Chondrocyte (in vitro differentiated cells): ENCODE results near the gene ESR1. TPM values are rescaled to one million over a fixed set of nuclear protein-coding genes. Genes with fewer than 3 reads are reported as not detected.

Source experiments
- DNase-seq: peaks from one replicate; pipeline ENCODE4 v3.0.0; 2021; ENCODE audit warnings: mixed read lengths, low spot score
- H3K27ac Mint-ChIP-seq: one replicate; pipeline ENCODE4 v1.8.0; 2021; ENCODE audit warnings: mild to moderate bottlenecking, moderate library complexity, mixed read lengths; ENCODE audit not compliant: unreplicated experiment
- H3K27me3 Mint-ChIP-seq: 2 replicates; pipeline ENCODE4 v1.8.0; 2021; ENCODE audit warnings: low read depth, mixed read lengths
- H3K36me3 Mint-ChIP-seq: 2 replicates; pipeline ENCODE4 v1.8.0; 2021; ENCODE audit warnings: low read depth, mixed read lengths
- H3K4me1 Mint-ChIP-seq: 2 replicates; pipeline ENCODE4 v1.8.0; 2021; ENCODE audit warnings: low read depth, mild to moderate bottlenecking, mixed read lengths
- H3K4me3 Mint-ChIP-seq: one replicate; pipeline ENCODE4 v1.8.0; 2021; ENCODE audit warnings: mild to moderate bottlenecking, moderate library complexity, mixed read lengths; ENCODE audit not compliant: unreplicated experiment
- H3K9me3 Mint-ChIP-seq: 2 replicates; pipeline ENCODE4 v1.8.0; 2021; ENCODE audit warnings: low read depth, mixed read lengths
- CTCF ChIP-seq: fragments of 200-600 bp; sonication (generic); IDR thresholded peaks from 2 replicates; pipeline ENCODE4 v1.5.0; 2021; ENCODE audit warnings: antibody characterized with exemption, mild to moderate bottlenecking, moderate library complexity
- total RNA-seq: library from RNA; stranded (reverse); gene quantifications from 3 replicates; pipeline ENCODE4 v1.2.1, GENCODE V29; 2021

The ESR1 gene
- total RNA-seq, 1 donor from 2014 or later: not detected

DNA sequence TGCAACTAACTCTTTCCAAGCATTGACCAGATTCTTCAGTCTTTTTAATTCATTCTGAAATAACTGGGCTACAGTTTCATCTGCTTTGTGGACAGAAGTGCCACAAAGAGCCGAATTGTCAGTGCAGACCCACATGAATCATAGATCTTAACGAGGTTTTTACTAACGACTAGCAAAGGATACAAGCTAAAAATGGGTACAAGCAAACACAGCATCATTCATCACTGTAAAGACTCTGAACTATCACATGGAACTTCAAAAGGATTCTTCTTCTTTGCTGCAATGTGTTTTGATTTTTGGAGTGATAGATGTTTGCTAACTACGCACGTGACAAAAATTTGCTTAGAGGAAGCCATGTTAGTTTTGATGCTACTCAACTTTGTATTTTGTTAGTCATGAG is 227.1 kb downstream of the ESR1 start:
- H3K9me3 Mint-ChIP-seq: peaks cover 15% of the 10 kb centered on the region
- no peaks in the 10 kb centered on the region for H3K4me1 Mint-ChIP-seq
- DNase-seq: no peak
- TF ChIP-seq CTCF: no peak
- no peaks in the 10 kb centered on the region for H3K36me3 Mint-ChIP-seq
- no peak overlapping the region for H3K4me3 Mint-ChIP-seq
- H3K27me3 Mint-ChIP-seq: no peaks in the 10 kb centered on the region
- no peak overlapping the region for H3K27ac Mint-ChIP-seq

DNA sequence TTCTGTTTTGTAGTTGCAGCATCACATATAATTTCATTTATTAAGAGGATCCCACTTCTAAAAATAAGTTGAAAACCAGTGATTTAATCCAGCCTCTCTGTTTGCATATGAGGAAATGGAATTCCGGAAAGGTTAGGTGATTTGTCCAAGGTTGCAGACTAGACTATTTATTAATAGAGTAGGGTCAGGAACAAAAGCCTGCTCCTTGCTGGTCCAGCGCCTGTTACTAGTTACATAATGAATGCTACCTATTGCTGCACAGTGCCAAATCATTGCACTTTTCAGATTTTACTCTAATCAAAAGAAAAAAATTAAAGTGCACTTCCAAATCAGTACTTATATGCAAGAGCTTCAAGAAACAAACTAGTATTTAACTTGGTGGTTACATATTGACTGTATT is 238.6 kb downstream of the ESR1 start:
- no peaks in the 10 kb centered on the region for H3K4me1 Mint-ChIP-seq
- no peak for DNase-seq
- H3K4me3 Mint-ChIP-seq: no peak overlapping the region
- no peak overlapping the region for H3K27ac Mint-ChIP-seq
- peaks cover 22% of the 10 kb centered on the region for H3K27me3 Mint-ChIP-seq
- no peaks in the 10 kb centered on the region for H3K36me3 Mint-ChIP-seq
- H3K9me3 Mint-ChIP-seq: peaks cover 7% of the 10 kb centered on the region
- TF ChIP-seq CTCF: no peak

DNA sequence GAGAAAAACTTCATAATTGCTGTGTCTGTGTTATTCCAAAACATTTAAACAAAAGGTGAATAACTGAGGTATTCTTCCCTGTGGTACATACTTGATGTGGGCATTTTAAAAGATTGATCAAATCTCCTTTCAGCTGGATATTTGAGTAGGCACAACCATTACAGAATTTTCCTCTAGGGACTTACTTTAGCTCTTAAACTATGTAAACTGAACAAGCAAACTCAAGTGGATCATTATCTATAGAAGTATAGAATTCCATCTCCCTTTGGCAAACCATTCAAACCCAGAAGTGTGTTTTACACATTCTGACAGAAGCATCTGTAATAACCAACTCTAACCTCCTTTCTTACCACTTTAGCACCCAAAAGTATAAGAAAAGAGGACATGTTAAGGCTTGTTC is 241.4 kb downstream of the ESR1 start:
- TF ChIP-seq CTCF: no peak
- no peaks in the 10 kb centered on the region for H3K36me3 Mint-ChIP-seq
- H3K27ac Mint-ChIP-seq: no peak overlapping the region
- H3K4me3 Mint-ChIP-seq: no peak overlapping the region
- H3K27me3 Mint-ChIP-seq: peaks cover 26% of the 10 kb centered on the region
- no peaks in the 10 kb centered on the region for H3K4me1 Mint-ChIP-seq
- H3K9me3 Mint-ChIP-seq: no peaks in the 10 kb centered on the region
- DNase-seq: no peak

DNA sequence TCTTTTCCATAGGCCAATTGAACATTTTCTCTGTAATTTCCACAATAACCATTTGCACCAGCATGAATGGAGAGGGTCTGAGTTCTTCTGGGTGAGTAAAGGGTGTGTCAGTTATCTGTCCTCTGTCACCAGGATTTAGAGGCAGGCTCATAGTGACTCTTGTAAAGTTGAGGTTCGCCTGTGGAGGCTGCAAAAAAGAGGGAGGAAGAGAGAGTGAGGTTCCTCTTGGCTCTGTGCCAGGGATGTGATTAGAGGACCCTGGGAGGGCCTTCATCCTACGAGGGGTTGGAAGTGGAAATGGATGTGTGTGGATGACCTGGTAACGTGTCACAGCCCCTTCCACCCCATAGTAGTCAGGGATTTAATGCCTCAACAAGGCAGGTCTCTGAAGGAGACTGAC is 242.0 kb downstream of the ESR1 start:
- Mint-ChIP-seq H3K36me3 (no peaks in the 10 kb centered on the region), H3K4me3 (no peak overlapping the region), H3K9me3 (no peaks in the 10 kb centered on the region), H3K4me1 (no peaks in the 10 kb centered on the region), H3K27me3 (peaks cover 26% of the 10 kb centered on the region), H3K27ac (no peak overlapping the region)
- DNase-seq: no peak
- no peak for TF ChIP-seq CTCF

DNA sequence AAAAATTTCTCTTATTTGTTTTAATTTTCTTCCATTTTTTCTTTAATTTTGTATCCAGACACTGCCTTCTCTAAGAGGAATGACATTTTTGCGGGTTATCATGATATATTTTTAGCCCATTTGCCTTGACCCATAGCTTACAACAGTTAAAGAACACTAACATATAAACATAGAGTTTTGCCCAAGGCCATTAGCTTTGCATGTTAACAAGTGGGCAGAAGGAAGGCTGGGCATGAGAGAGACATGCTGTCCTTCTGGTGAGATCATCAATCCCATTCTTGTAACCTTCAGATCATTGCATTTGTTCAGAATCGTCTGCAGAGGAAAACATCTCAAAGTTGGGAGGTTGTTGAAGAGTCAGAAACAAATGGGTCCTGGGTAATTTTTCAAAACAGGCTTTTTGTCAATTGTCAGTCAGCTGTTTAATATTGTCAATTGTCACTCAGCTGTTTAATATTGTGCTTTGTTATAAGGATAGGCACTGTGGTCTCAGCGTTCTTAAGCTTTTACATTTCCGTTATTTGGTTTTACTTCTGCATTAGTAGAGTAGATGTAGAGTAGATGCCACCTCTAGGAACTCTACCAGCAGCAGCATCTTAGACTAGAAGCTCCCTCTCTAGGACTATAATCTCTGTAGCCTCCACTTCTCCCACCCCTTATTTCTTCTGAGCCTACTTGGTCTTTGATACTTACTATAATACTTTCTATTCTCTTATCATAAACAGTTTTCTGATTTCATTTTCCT is 243.1 kb downstream of the ESR1 start:
- H3K4me3 Mint-ChIP-seq: no peak overlapping the region
- no peaks in the 10 kb centered on the region for H3K36me3 Mint-ChIP-seq
- peaks cover 21% of the 10 kb centered on the region for H3K27me3 Mint-ChIP-seq
- DNase-seq: no peak
- H3K27ac Mint-ChIP-seq: no peak overlapping the region
- H3K9me3 Mint-ChIP-seq: peaks cover 3% of the 10 kb centered on the region
- H3K4me1 Mint-ChIP-seq: no peaks in the 10 kb centered on the region
- no peak for TF ChIP-seq CTCF
